ENCODE results near the gene ZFYVE28. TPM values are rescaled to one million over a fixed set of nuclear protein-coding genes. Genes with fewer than 3 reads are reported as not detected.

Gene ZFYVE28
- total RNA-seq, 1 donor from 2014 or later = 3.3 TPM

- Mint-ChIP-seq H3K27ac (ENCODE audit: unreplicated experiment) (peak overlapping the region; percentile 32), H3K27me3 (ENCODE audit: low read depth) (no peaks in the 10 kb centered on the region), H3K36me3 (ENCODE audit: low read depth) (no peaks in the 10 kb centered on the region), H3K4me3 (ENCODE audit: unreplicated experiment) (no peak overlapping the region), H3K4me1 (ENCODE audit: low read depth) (peaks cover 5% of the 10 kb centered on the region), H3K9me3 (ENCODE audit: low read depth) (no peaks in the 10 kb centered on the region)
- no peak for TF ChIP-seq CTCF (IDR thresholded peaks at IDR 0.05)
- no peak for DNase-seq (ENCODE audit: low spot score)
Measured at GRCh38 chr4:2284934-2285612, 133.4 kb downstream of the ZFYVE28 start.

GRCh38 chr4:2284161-2284933, 134.1 kb downstream of the ZFYVE28 start:
- no peak overlapping the region for H3K4me3 Mint-ChIP-seq (ENCODE audit: unreplicated experiment)
- no peak for DNase-seq (ENCODE audit: low spot score)
- TF ChIP-seq CTCF (IDR thresholded peaks at IDR 0.05) = no peak
- no peaks in the 10 kb centered on the region for H3K36me3 Mint-ChIP-seq (ENCODE audit: low read depth)
- H3K27me3 Mint-ChIP-seq (ENCODE audit: low read depth) = no peaks in the 10 kb centered on the region
- H3K27ac Mint-ChIP-seq (ENCODE audit: unreplicated experiment) = no peak overlapping the region
- H3K9me3 Mint-ChIP-seq (ENCODE audit: low read depth) = no peaks in the 10 kb centered on the region
- peaks cover 5% of the 10 kb centered on the region for H3K4me1 Mint-ChIP-seq (ENCODE audit: low read depth)

- H3K4me3 Mint-ChIP-seq (ENCODE audit: unreplicated experiment) = no peak overlapping the region
- TF ChIP-seq CTCF (IDR thresholded peaks at IDR 0.05) = no peak
- H3K36me3 Mint-ChIP-seq (ENCODE audit: low read depth) = no peaks in the 10 kb centered on the region
- no peak overlapping the region for H3K27ac Mint-ChIP-seq (ENCODE audit: unreplicated experiment)
- H3K4me1 Mint-ChIP-seq (ENCODE audit: low read depth) = peaks cover 5% of the 10 kb centered on the region
- DNase-seq (ENCODE audit: low spot score) = no peak
- H3K9me3 Mint-ChIP-seq (ENCODE audit: low read depth) = no peaks in the 10 kb centered on the region
- no peaks in the 10 kb centered on the region for H3K27me3 Mint-ChIP-seq (ENCODE audit: low read depth)
Measured at GRCh38 chr4:2283199-2283711, 135.2 kb downstream of the ZFYVE28 start.

GRCh38 chr4:2281575-2282343, 136.7 kb downstream of the ZFYVE28 start:
- no peaks in the 10 kb centered on the region for H3K9me3 Mint-ChIP-seq (ENCODE audit: low read depth)
- H3K27ac Mint-ChIP-seq (ENCODE audit: unreplicated experiment) = no peak overlapping the region
- no peaks in the 10 kb centered on the region for H3K27me3 Mint-ChIP-seq (ENCODE audit: low read depth)
- TF ChIP-seq CTCF (IDR thresholded peaks at IDR 0.05) = no peak
- DNase-seq (ENCODE audit: low spot score) = no peak
- no peaks in the 10 kb centered on the region for H3K36me3 Mint-ChIP-seq (ENCODE audit: low read depth)
- no peak overlapping the region for H3K4me3 Mint-ChIP-seq (ENCODE audit: unreplicated experiment)
- H3K4me1 Mint-ChIP-seq (ENCODE audit: low read depth) = peaks cover 5% of the 10 kb centered on the region
